Fibroblast of the aortic adventitia (primary cell): ENCODE results near the gene CERS6. TPM values are rescaled to one million over a fixed set of nuclear protein-coding genes. Genes with fewer than 3 reads are reported as not detected.

Experiments
- DNase-seq: peaks from one replicate; pipeline ENCODE4 v3.0.0-alpha.2; 2010; ENCODE audit warnings: low read depth
- H3K4me3 ChIP-seq: 2 replicates; pipeline ENCODE4 v1.5.1; 2011; ENCODE audit warnings: low read depth, mild to moderate bottlenecking, control low read depth, low read length, moderate library complexity
- total RNA-seq: library from RNA; depleted of rRNA; stranded (reverse); fragments of >200 nt; gene quantifications from 2 replicates; pipeline ENCODE4 v1.2.3, GENCODE V29; 2012; ENCODE audit warnings: low replicate concordance
- TF ChIP-seq, protein P1 (sequence below): IDR thresholded peaks from 2 replicates; pipeline ENCODE4 v1.5.1; 2011; ENCODE audit warnings: mild to moderate bottlenecking, low read length, control low read depth, inconsistent platforms; ENCODE audit not compliant: insufficient read depth

Gene CERS6
- total RNA-seq, 1 donor: 14.2 TPM

DNA sequence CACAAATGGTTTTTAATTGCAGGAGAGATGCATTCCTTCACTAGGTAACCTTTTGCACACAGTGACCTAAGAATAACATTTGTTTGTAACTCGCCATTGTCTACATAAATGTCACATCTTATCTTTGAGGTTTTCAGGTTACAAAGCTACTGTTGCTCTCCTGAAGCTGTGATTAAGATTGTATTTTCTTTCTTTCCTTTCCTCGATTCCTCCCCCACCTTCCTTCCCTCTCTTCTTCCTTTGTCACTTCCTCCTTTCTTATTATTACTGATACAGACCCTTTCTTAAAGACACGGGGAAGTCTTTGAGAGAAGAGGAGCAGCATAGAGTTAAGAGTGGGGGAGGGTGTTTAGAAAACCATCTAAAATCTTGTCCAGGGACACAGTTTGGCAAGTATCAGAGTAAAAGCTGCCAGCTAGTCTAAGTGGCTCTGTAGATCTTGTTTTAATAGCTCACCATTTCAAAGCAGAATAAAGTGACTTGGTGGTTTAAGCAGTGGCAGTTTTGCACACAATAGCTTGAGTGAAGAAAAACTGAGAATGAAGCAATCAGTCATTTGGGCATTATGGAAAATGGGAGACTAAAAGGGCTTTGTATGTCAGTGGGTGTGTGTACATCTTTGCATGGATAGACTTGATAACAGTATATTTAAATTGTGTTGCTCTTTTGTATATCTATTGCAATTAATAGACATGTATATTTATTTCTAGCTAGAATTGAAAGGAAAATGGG, 10.9 kb downstream of the CERS6 start:
- no peak overlapping the region for H3K4me3 ChIP-seq
- TF ChIP-seq, protein P1, sequence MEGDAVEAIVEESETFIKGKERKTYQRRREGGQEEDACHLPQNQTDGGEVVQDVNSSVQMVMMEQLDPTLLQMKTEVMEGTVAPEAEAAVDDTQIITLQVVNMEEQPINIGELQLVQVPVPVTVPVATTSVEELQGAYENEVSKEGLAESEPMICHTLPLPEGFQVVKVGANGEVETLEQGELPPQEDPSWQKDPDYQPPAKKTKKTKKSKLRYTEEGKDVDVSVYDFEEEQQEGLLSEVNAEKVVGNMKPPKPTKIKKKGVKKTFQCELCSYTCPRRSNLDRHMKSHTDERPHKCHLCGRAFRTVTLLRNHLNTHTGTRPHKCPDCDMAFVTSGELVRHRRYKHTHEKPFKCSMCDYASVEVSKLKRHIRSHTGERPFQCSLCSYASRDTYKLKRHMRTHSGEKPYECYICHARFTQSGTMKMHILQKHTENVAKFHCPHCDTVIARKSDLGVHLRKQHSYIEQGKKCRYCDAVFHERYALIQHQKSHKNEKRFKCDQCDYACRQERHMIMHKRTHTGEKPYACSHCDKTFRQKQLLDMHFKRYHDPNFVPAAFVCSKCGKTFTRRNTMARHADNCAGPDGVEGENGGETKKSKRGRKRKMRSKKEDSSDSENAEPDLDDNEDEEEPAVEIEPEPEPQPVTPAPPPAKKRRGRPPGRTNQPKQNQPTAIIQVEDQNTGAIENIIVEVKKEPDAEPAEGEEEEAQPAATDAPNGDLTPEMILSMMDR: no peak
- DNase-seq: no peak

DNA sequence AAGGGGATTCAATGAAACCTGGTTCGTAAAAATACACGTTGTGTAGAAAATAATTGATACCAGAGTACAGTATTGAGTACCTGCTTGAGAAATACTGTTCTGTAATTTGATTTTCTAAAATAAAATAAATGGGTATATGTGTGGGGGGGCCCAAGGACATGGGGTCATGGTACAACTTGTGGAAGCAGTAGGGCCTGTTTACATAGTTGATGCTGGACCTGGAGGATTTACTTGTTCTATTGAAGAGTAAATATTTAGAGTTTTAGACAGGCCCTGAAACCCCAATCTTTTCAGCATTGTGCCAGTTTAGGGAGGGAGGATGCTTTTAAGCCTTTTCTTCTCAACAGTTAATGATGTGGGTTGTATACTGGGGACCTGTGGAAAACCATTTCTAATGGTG, 11.7 kb downstream of the CERS6 start:
- no peak overlapping the region for H3K4me3 ChIP-seq
- no peak for DNase-seq
- TF ChIP-seq, protein P1: no peak

DNA sequence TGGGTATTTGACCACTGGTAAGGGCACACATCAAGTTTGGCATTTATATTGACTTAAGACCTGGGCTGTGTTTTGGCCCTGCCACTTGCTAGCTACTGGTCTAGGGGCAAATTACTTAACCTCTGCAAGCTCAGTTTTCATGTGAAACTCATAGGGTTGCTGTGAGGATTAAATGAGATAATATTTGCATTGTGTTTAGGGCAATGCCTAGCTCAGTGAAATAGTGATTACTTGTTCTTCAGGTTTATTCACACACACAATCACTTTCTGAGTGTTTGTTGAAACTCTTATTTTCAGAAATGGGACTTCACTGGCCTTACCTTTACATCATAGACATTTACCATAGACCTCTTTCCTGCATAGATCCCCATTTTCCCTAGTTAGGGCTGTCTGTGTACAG, 12.3 kb downstream of the CERS6 start:
- TF ChIP-seq, protein P1: no peak
- no peak for DNase-seq
- no peak overlapping the region for H3K4me3 ChIP-seq

- no peak for DNase-seq
- H3K4me3 ChIP-seq: no peak overlapping the region
- TF ChIP-seq, protein P1: no peak
Observed at GRCh38 chr2:168469281-168469988, 13.4 kb downstream of the CERS6 start.

- no peak overlapping the region for H3K4me3 ChIP-seq
- DNase-seq: no peak
- TF ChIP-seq, protein P1: no peak
Observed at GRCh38 chr2:168470320-168471162, 14.5 kb downstream of the CERS6 start.

GRCh38 chr2:168471163-168471475, 15.0 kb downstream of the CERS6 start:
- TF ChIP-seq, protein P1: no peak
- DNase-seq: no peak
- H3K4me3 ChIP-seq: no peak overlapping the region
